K562 (cell line): ENCODE results near the gene GART. TPM values are rescaled to one million over a fixed set of nuclear protein-coding genes. Genes with fewer than 3 reads are reported as not detected.

Experiments
- CREBBP ChIP-seq: IDR thresholded peaks from one replicate; pipeline ENCODE4 v1.6.1; 2012; ENCODE audit warnings: low read depth, mild to moderate bottlenecking, control low read depth, inconsistent platforms, low read length
- HOMEZ ChIP-seq: fragments of 250-450 bp; sonication (Bioruptor Pico); IDR thresholded peaks from 2 replicates; pipeline ENCODE4 v1.4.0; 2020; ENCODE audit warnings: mild to moderate bottlenecking, moderate library complexity
- KDM1A ChIP-seq, 2 experiments: fragments of 450-650 bp; IDR thresholded peaks; 2 replicates each; pipeline ENCODE4 v1.6.1; 2016; ENCODE audit warnings: mild to moderate bottlenecking in 2 of 2
- MEF2A ChIP-seq: IDR thresholded peaks from 2 replicates; pipeline ENCODE4 v1.6.1; 2011; ENCODE audit warnings: low read depth, mild to moderate bottlenecking, low read length, moderate library complexity; ENCODE audit not compliant: control insufficient read depth
- MNT ChIP-seq, 2 experiments: fragments of 450-650 bp; conservative IDR thresholded peaks; 2 replicates each; pipeline ENCODE4 v1.6.1; 2017; ENCODE audit warnings: mild to moderate bottlenecking in 2 of 2, moderate library complexity in 2 of 2
- NFE2L1 ChIP-seq: fragments of 450-650 bp; IDR thresholded peaks from 2 replicates; pipeline ENCODE4 v1.6.1; 2016; ENCODE audit warnings: missing genetic modification characterization, low read depth, mild to moderate bottlenecking, missing compliant biosample characterization, moderate library complexity, borderline replicate concordance
- POLR3G ChIP-seq: IDR thresholded peaks from 2 replicates; pipeline ENCODE4 v1.6.1; 2011; ENCODE audit not compliant: insufficient read length, insufficient replicate concordance; ENCODE audit errors: extremely low read depth
- STAT5B ChIP-seq: fragments of 250-450 bp; sonication (Bioruptor Pico); IDR thresholded peaks from 2 replicates; pipeline ENCODE4 v1.8.0; 2021; ENCODE audit warnings: mild to moderate bottlenecking, inconsistent platforms
- TCF3 ChIP-seq: sonication (generic); formaldehyde crosslinking; IDR thresholded peaks from 2 replicates; pipeline ENCODE4 v1.4.0; 2020; ENCODE audit warnings: mild to moderate bottlenecking, missing genetic modification reagents
- ZMIZ1 ChIP-seq, 2 experiments: fragments of 150-350 bp in 1 of 2; IDR thresholded peaks; 2 replicates each; pipeline ENCODE4 v1.6.1; 2012 to 2016; ENCODE audit warnings: low read depth in 2 of 2, low read length in 2 of 2, mild to moderate bottlenecking in 1 of 2, moderate library complexity in 1 of 2
- ZNF134 ChIP-seq: fragments of 250-450 bp; sonication (Bioruptor Pico); conservative IDR thresholded peaks from 2 replicates; pipeline ENCODE4 v1.4.0; 2020
- ZNF197 ChIP-seq: fragments of 200-800 bp; sonication (Bioruptor generic); IDR thresholded peaks from 2 replicates; pipeline ENCODE4 v1.6.1; 2016; ENCODE audit warnings: low read depth, missing genetic modification characterization, missing compliant biosample characterization
- ZNF609 ChIP-seq: sonication (generic); formaldehyde crosslinking; IDR thresholded peaks from 2 replicates; pipeline ENCODE4 v1.8.1; 2023; ENCODE audit warnings: missing genetic modification reagents, mild to moderate bottlenecking, borderline replicate concordance
- ZZZ3 ChIP-seq: fragments of 450-650 bp; IDR thresholded peaks from 2 replicates; pipeline ENCODE4 v1.6.1; 2016; ENCODE audit warnings: antibody characterized with exemption, mild to moderate bottlenecking, moderate library complexity
- polyA plus RNA-seq, 8 experiments: library from polyadenylated mRNA; depleted of rRNA in 4 of 8; stranded (reverse) in 5 of 8; unstranded in 3 of 8; fragments of >200 nt; fragmentation: Nextera tagmentation in 2 of 8; fragmentation: Illumina TruSeq in 1 of 8; extraction: Ambion mirVana in 2 of 8; extraction: Trizol in 1 of 8; gene quantifications; 2 replicates each; pipeline versions ENCODE4 v1.2.1 to v1.2.3, GENCODE V29; 2011 to 2014; ENCODE audit warnings: inconsistent platforms in 1 of 8, missing spikeins in 1 of 8
- total RNA-seq, 7 experiments: library from RNA; depleted of rRNA in 6 of 7; stranded (reverse); fragments of >200 nt in 6 of 7; fragmentation: Illumina TruSeq in 2 of 7; extraction: Trizol in 2 of 7; gene quantifications; 2 replicates each; pipeline versions ENCODE4 v1.2.1 to v1.2.3, GENCODE V29; 2011 to 2021; ENCODE audit warnings: low replicate concordance in 1 of 7

The GART gene
- total and polyA plus RNA-seq, 9 of the 15 experiments (the other 6 are each of a cell fraction or from before 2014, with no cell fraction given) = 141 to 429 (median 349) TPM

- TF ChIP-seq ZNF609 (CRISPR knock-in tag) (no peak), KDM1A (IDR thresholded peaks at IDR 0.05) (no peak), STAT5B (CRISPR knock-in tag) (no peak), ZZZ3 (no peak), CREBBP (no peak), ZNF197 (CRISPR knock-in tag) (no peak), POLR3G (no peak), ZNF134 (CRISPR knock-in tag) (no peak), NFE2L1 (tag) (no peak), MEF2A (no peak), MNT (conservative IDR thresholded peaks at IDR 0.05) (peak; percentile 62 to 74), TCF3 (CRISPR knock-in tag) (peak; percentile 47; the same call in 1 of the 2 replicates), HOMEZ (no peak), ZMIZ1 (IDR thresholded peaks at IDR 0.05; ENCODE audit: low read depth in 2 of 2, low read length in 2 of 2) (peak in 1 of 2 experiments; percentile 21; a peak in 1 of 4 replicates)
Observed at GRCh38 chr21:33479679-33480480, 62.0 kb downstream of the GART start, which contains the start of gene TMEM50B (continued).
